ENCODE results near the gene MAPK8IP2. TPM values are rescaled to one million over a fixed set of nuclear protein-coding genes. Genes with fewer than 3 reads are reported as not detected.
"Not testable (repeated sequence)": the region's sequence is repeated elsewhere in the genome, so short reads cannot be mapped to it uniquely, and the experiment has no call there.

The MAPK8IP2 gene
- total and polyA plus RNA-seq, 2 donors from 2014 or later = 1.0 to 1.1 TPM

DNA sequence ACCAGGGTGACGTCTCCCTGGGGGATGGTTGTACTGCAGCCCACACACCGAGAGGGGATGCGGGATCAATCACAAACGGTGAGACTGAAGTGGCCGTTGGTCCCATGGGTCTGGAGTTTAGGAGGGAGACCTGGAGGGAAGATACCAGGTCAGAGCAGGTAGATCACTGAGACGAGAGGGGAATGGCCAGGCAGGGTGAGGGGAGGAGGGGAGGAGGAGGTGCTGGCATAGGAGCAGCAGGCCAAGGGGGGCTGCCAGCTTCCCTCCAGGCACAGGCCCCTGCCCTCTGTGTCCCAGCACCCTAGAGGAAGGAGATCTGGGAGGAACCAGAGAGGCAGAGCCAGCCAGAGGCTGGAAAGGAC is 7.0 kb downstream of the MAPK8IP2 start:
- H3K36me3 ChIP-seq (ENCODE audit: control insufficient read depth in 2 of 3, insufficient read depth in 3 of 3, low read length in 3 of 3) = no peaks in the 10 kb centered on the region
- no peak overlapping the region for H3K4me3 ChIP-seq (ENCODE audit: low read length in 3 of 3)
- H3K4me1 ChIP-seq (ENCODE audit: control insufficient read depth in 2 of 3, insufficient read depth in 2 of 3, low read depth in 1 of 3, low read length in 3 of 3) = no peaks in the 10 kb centered on the region
- no peak for FAIRE-seq
- no peaks in the 10 kb centered on the region for H3K9me3 ChIP-seq (ENCODE audit: control insufficient read depth in 2 of 3, insufficient read depth in 1 of 3, low read length in 3 of 3)
- H3K9ac ChIP-seq (ENCODE audit: low read length in 3 of 3) = no peak overlapping the region
- TF ChIP-seq, protein P1, sequence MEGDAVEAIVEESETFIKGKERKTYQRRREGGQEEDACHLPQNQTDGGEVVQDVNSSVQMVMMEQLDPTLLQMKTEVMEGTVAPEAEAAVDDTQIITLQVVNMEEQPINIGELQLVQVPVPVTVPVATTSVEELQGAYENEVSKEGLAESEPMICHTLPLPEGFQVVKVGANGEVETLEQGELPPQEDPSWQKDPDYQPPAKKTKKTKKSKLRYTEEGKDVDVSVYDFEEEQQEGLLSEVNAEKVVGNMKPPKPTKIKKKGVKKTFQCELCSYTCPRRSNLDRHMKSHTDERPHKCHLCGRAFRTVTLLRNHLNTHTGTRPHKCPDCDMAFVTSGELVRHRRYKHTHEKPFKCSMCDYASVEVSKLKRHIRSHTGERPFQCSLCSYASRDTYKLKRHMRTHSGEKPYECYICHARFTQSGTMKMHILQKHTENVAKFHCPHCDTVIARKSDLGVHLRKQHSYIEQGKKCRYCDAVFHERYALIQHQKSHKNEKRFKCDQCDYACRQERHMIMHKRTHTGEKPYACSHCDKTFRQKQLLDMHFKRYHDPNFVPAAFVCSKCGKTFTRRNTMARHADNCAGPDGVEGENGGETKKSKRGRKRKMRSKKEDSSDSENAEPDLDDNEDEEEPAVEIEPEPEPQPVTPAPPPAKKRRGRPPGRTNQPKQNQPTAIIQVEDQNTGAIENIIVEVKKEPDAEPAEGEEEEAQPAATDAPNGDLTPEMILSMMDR (IDR thresholded peaks at IDR 0.05; ENCODE audit: borderline replicate concordance, extremely low read depth, insufficient read depth) = no peak
- no peak for DNase-seq
- intact Hi-C loops (cut with DNase I) = no loop called here
- peaks cover 7% of the 10 kb centered on the region for H3K27me3 ChIP-seq (ENCODE audit: control insufficient read depth, insufficient read depth, low read length)
- H3K27ac ChIP-seq (ENCODE audit: low read depth in 2 of 2, low read length in 2 of 2) = no peak overlapping the region

DNA sequence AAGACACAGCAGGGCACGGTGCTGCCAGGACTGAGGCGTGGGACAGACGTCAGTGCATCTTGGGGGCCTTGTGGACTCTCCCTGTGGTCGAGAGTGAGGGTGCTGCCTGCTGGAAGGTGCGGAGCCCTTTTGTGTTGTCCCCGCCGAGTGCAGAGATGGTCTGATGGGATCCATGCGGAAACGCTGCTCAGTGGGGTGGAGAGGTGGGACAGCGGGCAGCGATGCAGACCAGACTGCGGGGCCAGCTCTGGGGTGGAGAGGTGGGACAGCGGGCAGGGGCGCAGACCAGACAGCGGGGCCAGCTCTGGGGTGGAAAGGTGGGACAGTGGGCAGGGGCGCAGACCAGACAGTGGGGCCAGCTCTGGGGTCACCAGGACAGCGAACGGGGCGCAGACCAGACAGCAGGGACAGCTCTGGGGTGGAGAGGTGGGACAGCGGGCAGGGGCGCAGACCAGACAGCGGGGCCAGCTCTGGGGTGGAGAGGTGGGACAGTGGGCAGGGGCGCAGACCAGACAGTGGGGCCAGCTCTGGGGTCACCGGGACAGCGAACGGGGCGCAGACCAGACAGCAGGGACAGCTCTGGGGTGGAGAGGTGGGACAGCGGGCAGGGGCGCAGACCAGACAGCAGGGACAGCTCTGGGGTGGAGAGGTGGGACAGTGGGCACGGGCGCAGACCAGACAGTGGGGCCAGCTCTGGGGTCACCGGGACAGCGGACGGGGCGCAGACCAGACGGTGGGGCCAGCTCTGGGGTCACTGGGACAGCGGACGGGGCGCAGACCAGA is 7.7 kb downstream of the MAPK8IP2 start:
- H3K4me3 ChIP-seq (ENCODE audit: low read length in 3 of 3); DNase-seq; H3K9me3 ChIP-seq (ENCODE audit: control insufficient read depth in 2 of 3, insufficient read depth in 1 of 3, low read length in 3 of 3); H3K27me3 ChIP-seq (ENCODE audit: control insufficient read depth, insufficient read depth, low read length); intact Hi-C loops (cut with DNase I); FAIRE-seq; H3K9ac ChIP-seq (ENCODE audit: low read length in 3 of 3); H3K4me1 ChIP-seq (ENCODE audit: control insufficient read depth in 2 of 3, insufficient read depth in 2 of 3, low read depth in 1 of 3, low read length in 3 of 3); H3K36me3 ChIP-seq (ENCODE audit: control insufficient read depth in 2 of 3, insufficient read depth in 3 of 3, low read length in 3 of 3); H3K27ac ChIP-seq (ENCODE audit: low read depth in 2 of 2, low read length in 2 of 2): not testable (repeated sequence)

DNA sequence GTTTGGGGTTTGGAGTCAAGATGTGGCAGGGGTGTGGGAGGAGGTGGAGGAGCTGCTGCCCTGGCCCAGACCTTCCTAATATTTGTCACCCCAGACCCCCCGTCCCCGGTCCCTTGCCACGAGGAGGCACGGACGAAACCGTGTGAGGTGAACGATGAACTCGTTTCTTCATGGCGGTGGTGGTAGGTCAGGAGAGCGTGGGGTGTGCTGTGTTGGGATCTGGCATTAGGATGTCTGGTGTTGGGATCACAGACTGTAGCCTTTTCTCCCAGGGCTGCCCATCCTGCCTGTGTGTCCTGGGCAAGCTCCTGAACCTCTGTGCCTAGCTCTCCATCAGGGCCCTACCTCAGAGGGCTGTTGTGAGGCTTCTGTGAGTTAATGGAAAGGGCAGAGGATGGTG is 8.4 kb downstream of the MAPK8IP2 start:
- TF ChIP-seq, protein P1 (IDR thresholded peaks at IDR 0.05; ENCODE audit: borderline replicate concordance, extremely low read depth, insufficient read depth) = no peak
- Histone ChIP-seq H3K27ac (ENCODE audit: low read depth in 2 of 2, low read length in 2 of 2) (no peak overlapping the region), H3K9me3 (ENCODE audit: control insufficient read depth in 2 of 3, insufficient read depth in 1 of 3, low read length in 3 of 3) (no peaks in the 10 kb centered on the region), H3K4me1 (ENCODE audit: control insufficient read depth in 2 of 3, insufficient read depth in 2 of 3, low read depth in 1 of 3, low read length in 3 of 3) (no peaks in the 10 kb centered on the region), H3K27me3 (ENCODE audit: control insufficient read depth, insufficient read depth, low read length) (peaks cover 5% of the 10 kb centered on the region), H3K4me3 (ENCODE audit: low read length in 3 of 3) (no peak overlapping the region), H3K36me3 (ENCODE audit: control insufficient read depth in 2 of 3, insufficient read depth in 3 of 3, low read length in 3 of 3) (no peaks in the 10 kb centered on the region), H3K9ac (ENCODE audit: low read length in 3 of 3) (no peak overlapping the region)
- no peak for DNase-seq
- no peak for FAIRE-seq
- intact Hi-C loops (cut with DNase I) = no loop called here

DNA sequence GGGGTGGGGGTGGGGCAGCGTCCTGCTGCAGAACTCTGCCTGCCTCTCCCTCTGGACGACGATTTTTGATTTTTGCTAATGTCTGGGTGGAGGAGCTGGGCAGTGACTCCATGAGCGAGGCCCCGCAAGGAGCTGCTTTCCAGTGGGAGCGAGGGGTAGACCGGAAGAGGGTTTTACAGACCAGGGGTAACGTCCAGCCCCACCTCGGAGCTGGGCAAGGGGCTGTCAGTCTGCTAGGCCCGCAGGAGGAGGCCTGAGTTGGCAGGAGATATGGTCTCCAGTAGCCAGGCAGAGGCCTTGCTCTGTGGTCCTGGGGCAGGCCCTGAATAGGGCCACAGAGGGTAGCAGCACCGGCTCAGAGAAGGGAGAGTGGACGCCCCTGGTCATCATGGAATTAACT is 9.0 kb downstream of the MAPK8IP2 start:
- intact Hi-C loops (cut with DNase I) = no loop called here
- TF ChIP-seq, protein P1 (IDR thresholded peaks at IDR 0.05; ENCODE audit: borderline replicate concordance, extremely low read depth, insufficient read depth) = no peak

More for the DNA sequence above, 9.0 kb downstream of the MAPK8IP2 start:
- no peaks in the 10 kb centered on the region for H3K9me3 ChIP-seq (ENCODE audit: control insufficient read depth in 2 of 3, insufficient read depth in 1 of 3, low read length in 3 of 3)
- H3K4me3 ChIP-seq (ENCODE audit: low read length in 3 of 3) = no peak overlapping the region
- H3K27me3 ChIP-seq (ENCODE audit: control insufficient read depth, insufficient read depth, low read length) = peaks cover 5% of the 10 kb centered on the region
- FAIRE-seq = no peak
- H3K36me3 ChIP-seq (ENCODE audit: control insufficient read depth in 2 of 3, insufficient read depth in 3 of 3, low read length in 3 of 3) = no peaks in the 10 kb centered on the region
- no peak for DNase-seq
- H3K9ac ChIP-seq (ENCODE audit: low read length in 3 of 3) = no peak overlapping the region
- no peaks in the 10 kb centered on the region for H3K4me1 ChIP-seq (ENCODE audit: control insufficient read depth in 2 of 3, insufficient read depth in 2 of 3, low read depth in 1 of 3, low read length in 3 of 3)
- H3K27ac ChIP-seq (ENCODE audit: low read depth in 2 of 2, low read length in 2 of 2) = no peak overlapping the region

All from kidney (tissue), 14 donors.